HL-60 (cell line): ENCODE measurements around the gene BAIAP2L1.

Source experiments
- DNase-seq, 2 experiments: peaks; one replicate each; pipeline ENCODE4 v3.0.0-alpha.2; 2010 to 2020; ENCODE audit warnings: low read depth in 1 of 2, low spot score in 1 of 2
- H3K27ac ChIP-seq: fragments of 250-450 bp; sonication (Bioruptor Pico); replicated peaks from 2 replicates; pipeline ENCODE4 v1.5.1; 2020; ENCODE audit warnings: mild to moderate bottlenecking, moderate library complexity
- H3K27me3 ChIP-seq: fragments of 250-450 bp; sonication (Bioruptor Pico); 2 replicates; pipeline ENCODE4 v1.5.1; 2021; ENCODE audit warnings: mild to moderate bottlenecking, moderate library complexity; ENCODE audit not compliant: insufficient read depth, poor library complexity, severe bottlenecking
- H3K4me3 ChIP-seq: replicated peaks from 2 replicates; pipeline ENCODE4 v1.5.1; 2011; ENCODE audit warnings: mild to moderate bottlenecking, control low read depth, low read length; ENCODE audit not compliant: insufficient read depth
- GABPA ChIP-seq: IDR thresholded peaks from 2 replicates; pipeline ENCODE4 v1.6.1; 2012; ENCODE audit warnings: low read depth
- POLR2AphosphoS5 ChIP-seq: IDR thresholded peaks from 2 replicates; pipeline ENCODE4 v1.6.1; 2012; ENCODE audit warnings: low read depth
- REST ChIP-seq: IDR thresholded peaks from 2 replicates; pipeline ENCODE4 v1.6.1; 2012; ENCODE audit warnings: low read depth; ENCODE audit not compliant: insufficient replicate concordance
- SPI1 ChIP-seq: IDR thresholded peaks from 2 replicates; pipeline ENCODE4 v1.6.1; 2012; ENCODE audit warnings: low read depth, mild to moderate bottlenecking, borderline replicate concordance
- TF ChIP-seq, protein P1 (sequence below): IDR thresholded peaks from one replicate; pipeline ENCODE4 v1.5.1; 2011; ENCODE audit warnings: low read length, control low read depth, inconsistent platforms; ENCODE audit not compliant: insufficient read depth

Gene BAIAP2L1

DNA sequence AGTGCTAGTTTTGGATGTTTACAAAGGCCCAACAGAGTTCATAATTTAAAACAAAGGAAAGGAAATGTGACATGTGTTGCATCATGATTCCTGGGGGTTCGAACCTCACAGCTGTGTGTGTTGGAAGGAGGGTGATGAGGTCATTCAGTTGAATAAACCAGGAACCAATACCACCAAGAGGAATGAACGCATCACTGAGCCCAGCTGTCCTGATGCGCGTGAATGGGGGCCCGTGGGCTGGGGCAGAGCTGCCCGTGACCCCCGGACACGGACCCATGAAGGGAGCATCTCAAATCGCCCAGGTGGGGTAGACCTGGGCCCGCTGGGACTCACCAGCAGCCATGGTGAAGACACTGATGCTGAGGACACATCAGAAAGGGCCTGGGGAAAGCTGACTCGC lies 86.4 kb downstream of the BAIAP2L1 start:
- TF ChIP-seq REST (no peak), POLR2AphosphoS5 (no peak), GABPA (no peak), SPI1 (no peak)
- TF ChIP-seq, protein P1, sequence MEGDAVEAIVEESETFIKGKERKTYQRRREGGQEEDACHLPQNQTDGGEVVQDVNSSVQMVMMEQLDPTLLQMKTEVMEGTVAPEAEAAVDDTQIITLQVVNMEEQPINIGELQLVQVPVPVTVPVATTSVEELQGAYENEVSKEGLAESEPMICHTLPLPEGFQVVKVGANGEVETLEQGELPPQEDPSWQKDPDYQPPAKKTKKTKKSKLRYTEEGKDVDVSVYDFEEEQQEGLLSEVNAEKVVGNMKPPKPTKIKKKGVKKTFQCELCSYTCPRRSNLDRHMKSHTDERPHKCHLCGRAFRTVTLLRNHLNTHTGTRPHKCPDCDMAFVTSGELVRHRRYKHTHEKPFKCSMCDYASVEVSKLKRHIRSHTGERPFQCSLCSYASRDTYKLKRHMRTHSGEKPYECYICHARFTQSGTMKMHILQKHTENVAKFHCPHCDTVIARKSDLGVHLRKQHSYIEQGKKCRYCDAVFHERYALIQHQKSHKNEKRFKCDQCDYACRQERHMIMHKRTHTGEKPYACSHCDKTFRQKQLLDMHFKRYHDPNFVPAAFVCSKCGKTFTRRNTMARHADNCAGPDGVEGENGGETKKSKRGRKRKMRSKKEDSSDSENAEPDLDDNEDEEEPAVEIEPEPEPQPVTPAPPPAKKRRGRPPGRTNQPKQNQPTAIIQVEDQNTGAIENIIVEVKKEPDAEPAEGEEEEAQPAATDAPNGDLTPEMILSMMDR: no peak
- Histone ChIP-seq H3K27ac (no peak overlapping the region), H3K4me3 (no peak overlapping the region), H3K27me3 (no peaks in the 10 kb centered on the region)
- no peak for DNase-seq

DNA sequence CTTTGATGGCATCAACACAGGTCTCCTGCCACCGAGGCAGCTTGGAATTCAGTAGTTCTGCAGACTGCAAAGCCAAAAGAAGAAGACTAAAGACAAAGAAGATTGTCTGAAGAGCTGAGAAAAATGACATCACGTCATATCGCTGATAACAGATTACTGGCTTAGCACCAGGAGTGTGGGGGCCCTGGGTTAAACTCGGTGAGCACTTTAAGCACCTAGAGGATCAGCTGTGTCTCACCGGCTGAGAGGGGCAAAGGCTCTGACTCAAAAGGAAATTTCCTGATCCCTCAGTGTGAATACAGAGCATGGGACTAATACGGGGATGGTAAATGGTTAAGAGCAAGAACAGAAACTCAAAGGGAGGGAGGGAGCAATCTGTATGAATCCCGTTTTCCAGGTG lies 88.7 kb downstream of the BAIAP2L1 start:
- no peak overlapping the region for H3K4me3 ChIP-seq
- no peaks in the 10 kb centered on the region for H3K27me3 ChIP-seq
- no peak overlapping the region for H3K27ac ChIP-seq
- TF ChIP-seq GABPA (no peak), REST (no peak), SPI1 (no peak), POLR2AphosphoS5 (no peak)
- TF ChIP-seq, protein P1: no peak
- DNase-seq: no peak

DNA sequence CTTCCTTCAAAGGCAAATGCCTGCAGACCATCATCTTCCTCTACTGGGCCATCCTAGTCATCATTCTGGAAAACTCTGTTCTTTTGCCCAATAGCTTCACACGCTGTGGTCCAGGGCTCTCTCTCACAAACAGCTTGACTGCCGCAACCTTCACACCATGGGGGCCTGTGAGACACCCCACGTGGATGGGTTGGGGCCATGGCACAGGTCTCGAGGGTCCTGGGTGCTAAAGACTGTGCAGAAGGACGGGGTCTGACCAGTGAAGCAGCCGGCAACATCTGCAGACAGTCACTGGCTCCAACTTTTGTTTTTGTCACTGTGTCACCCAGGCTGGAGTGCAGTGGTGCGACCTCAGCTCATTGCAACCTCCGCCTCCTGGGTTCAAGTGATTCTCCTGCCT lies 91.3 kb downstream of the BAIAP2L1 start:
- no peaks in the 10 kb centered on the region for H3K27me3 ChIP-seq
- TF ChIP-seq GABPA (no peak), SPI1 (no peak), POLR2AphosphoS5 (no peak)
- TF ChIP-seq, protein P1: no peak
- no peak overlapping the region for H3K4me3 ChIP-seq
- no peak overlapping the region for H3K27ac ChIP-seq
- no peak for DNase-seq

DNA sequence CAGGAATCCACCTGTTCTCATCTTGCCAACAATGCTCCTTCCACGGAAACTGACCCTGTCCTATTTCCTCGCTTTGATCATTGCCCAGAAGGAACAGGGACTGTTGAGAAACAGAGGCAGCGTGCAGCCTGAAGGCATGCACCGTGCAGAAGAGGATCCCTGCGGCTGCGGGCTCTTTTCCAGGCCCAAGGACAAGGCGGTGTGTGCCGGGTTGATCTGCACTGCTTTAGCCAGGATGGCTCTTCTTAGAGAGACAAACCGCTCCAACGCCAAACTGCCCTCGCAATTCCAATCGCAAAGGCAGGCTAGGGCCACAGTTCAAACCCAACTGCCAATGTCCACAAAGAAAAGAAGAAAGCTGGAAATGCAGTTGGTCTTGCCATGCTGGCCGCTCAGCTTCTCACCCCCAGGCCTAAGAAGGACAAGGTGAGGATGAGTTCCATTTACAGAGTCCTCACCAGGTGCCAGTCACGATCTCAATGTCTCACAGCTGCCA lies 92.9 kb downstream of the BAIAP2L1 start:
- Histone ChIP-seq H3K4me3 (no peak overlapping the region), H3K27me3 (no peaks in the 10 kb centered on the region), H3K27ac (no peak overlapping the region)
- DNase-seq: no peak
- TF ChIP-seq, protein P1: no peak
- no peak for TF ChIP-seq POLR2AphosphoS5
- no peak for TF ChIP-seq GABPA
- TF ChIP-seq REST: no peak
- TF ChIP-seq SPI1: no peak
